Tibial nerve (tissue), 4 donors: ENCODE data around the gene GTF2E1. TPM values are rescaled to one million over a fixed set of nuclear protein-coding genes. Genes with fewer than 3 reads are reported as not detected.

Experiments used
- DNase-seq, 2 donors: peaks; one replicate each; pipeline ENCODE4 v3.0.0-alpha.2; 2019; ENCODE audit warnings: low spot score in 2 of 2
- H3K27ac ChIP-seq, 4 donors: fragments of 200-600 bp; sonication (generic) in 3 of 4; one replicate each; pipeline ENCODE4 v1.5.1; 2017 to 2019; ENCODE audit warnings: mild to moderate bottlenecking in 1 of 4
- H3K27me3 ChIP-seq, 2 donors: fragments of 200-600 bp; sonication (generic) in 1 of 2; one replicate each; pipeline versions ENCODE4 v1.5.1 to v1.6.0; 2017 to 2019
- H3K36me3 ChIP-seq, 3 donors: fragments of 200-600 bp; sonication (generic); one replicate each; pipeline ENCODE4 v1.5.1; 2018 to 2019
- H3K4me1 ChIP-seq, 4 donors: fragments of 200-600 bp; sonication (generic) in 3 of 4; one replicate each; pipeline ENCODE4 v1.5.1; 2017 to 2019
- H3K4me3 ChIP-seq, 4 donors: fragments of 200-600 bp; sonication (generic) in 3 of 4; one replicate each; pipeline ENCODE4 v1.5.1; 2017 to 2019; ENCODE audit warnings: mild to moderate bottlenecking in 1 of 4, moderate library complexity in 1 of 4
- H3K9me3 ChIP-seq, 4 donors: fragments of 200-600 bp; sonication (generic) in 3 of 4; one replicate each; pipeline ENCODE4 v1.5.1; 2017 to 2019
- CTCF ChIP-seq, 5 experiments: fragments of 200-600 bp in 3 of 5; fragments of 450-650 bp in 2 of 5; sonication (generic) in 3 of 5; IDR thresholded peaks; one replicate each; pipeline ENCODE4 v1.5.1; 2016 to 2019; ENCODE audit warnings: antibody characterized with exemption in 5 of 5, mild to moderate bottlenecking in 3 of 5, moderate library complexity in 2 of 5
- EP300 ChIP-seq, 2 donors: sonication (generic); formaldehyde crosslinking; IDR thresholded peaks; one replicate each; pipeline ENCODE4 v1.6.1; 2017; ENCODE audit warnings: antibody characterized with exemption in 2 of 2, mild to moderate bottlenecking in 1 of 2
- POLR2A ChIP-seq, 2 donors: fragments of 450-650 bp; IDR thresholded peaks; one replicate each; pipeline ENCODE4 v1.6.1; 2017; ENCODE audit warnings: antibody characterized with exemption in 2 of 2, mild to moderate bottlenecking in 2 of 2, moderate library complexity in 2 of 2
- WGBS, 2 donors: methylation state at CpG; one replicate each; pipeline ENCODE4 v1.1.5; 2018; 5-methylcytosine and 5-hydroxymethylcytosine counted together
- small RNA-seq: library from RNA; depleted of rRNA; stranded (forward); fragments of <200 nt; gene quantifications from one replicate; pipeline ENCODE3, GENCODE V24; 2016
- total RNA-seq, 4 donors: library from RNA; depleted of rRNA; stranded (reverse); fragments of >200 nt; gene quantifications; one replicate each; pipeline ENCODE4 v1.1.0, GENCODE V29; 2016

GTF2E1 gene
- total RNA-seq, 4 donors from 2014 or later = 7.6 to 12.2 (median 10.4) TPM

GRCh38 chr3:120823156-120823555, 80.6 kb downstream of the GTF2E1 start:
- no peaks in the 10 kb centered on the region for H3K27me3 ChIP-seq
- no peak for DNase-seq
- H3K36me3 ChIP-seq = no peaks in the 10 kb centered on the region
- 88 to 89% methylated on average over 3 of the region's 3 CpGs for WGBS, 2 donors
- no peak overlapping the region for H3K27ac ChIP-seq
- no peaks in the 10 kb centered on the region for H3K9me3 ChIP-seq
- TF ChIP-seq EP300 (IDR thresholded peaks at IDR 0.05) = no peak
- no peak for TF ChIP-seq POLR2A (IDR thresholded peaks at IDR 0.05)
- TF ChIP-seq CTCF (IDR thresholded peaks at IDR 0.05) = no peak
- no peaks in the 10 kb centered on the region for H3K4me1 ChIP-seq
- H3K4me3 ChIP-seq = no peak overlapping the region

- Histone ChIP-seq H3K27ac (no peak overlapping the region), H3K4me3 (no peak overlapping the region), H3K9me3 (no peaks in the 10 kb centered on the region), H3K4me1 (no peaks in the 10 kb centered on the region), H3K27me3 (no peaks in the 10 kb centered on the region), H3K36me3 (no peaks in the 10 kb centered on the region)
- DNase-seq = no peak
- WGBS, 2 donors = 56 to 88% methylated on average over 1 of the region's 1 CpG
- TF ChIP-seq CTCF (IDR thresholded peaks at IDR 0.05) (no peak), POLR2A (IDR thresholded peaks at IDR 0.05) (no peak), EP300 (IDR thresholded peaks at IDR 0.05) (no peak)
Observed at GRCh38 chr3:120824613-120825012, 82.1 kb downstream of the GTF2E1 start.

- Histone ChIP-seq H3K27me3 (no peaks in the 10 kb centered on the region), H3K4me3 (no peak overlapping the region), H3K4me1 (no peaks in the 10 kb centered on the region), H3K9me3 (no peaks in the 10 kb centered on the region), H3K27ac (no peak overlapping the region), H3K36me3 (no peaks in the 10 kb centered on the region)
- DNase-seq = no peak
- TF ChIP-seq EP300 (IDR thresholded peaks at IDR 0.05) (no peak), CTCF (IDR thresholded peaks at IDR 0.05) (no peak), POLR2A (IDR thresholded peaks at IDR 0.05) (no peak)
- 71 to 76% methylated on average over 1 of the region's 1 CpG for WGBS, 2 donors
Observed at GRCh38 chr3:120828796-120829195, 86.3 kb downstream of the GTF2E1 start.

GRCh38 chr3:120831066-120831465, 88.5 kb downstream of the GTF2E1 start:
- no peaks in the 10 kb centered on the region for H3K4me1 ChIP-seq
- no peaks in the 10 kb centered on the region for H3K9me3 ChIP-seq
- H3K36me3 ChIP-seq = no peaks in the 10 kb centered on the region
- H3K27me3 ChIP-seq = no peaks in the 10 kb centered on the region
- no peak overlapping the region for H3K27ac ChIP-seq
- H3K4me3 ChIP-seq = no peak overlapping the region
- no peak for TF ChIP-seq CTCF (IDR thresholded peaks at IDR 0.05)
- no peak for TF ChIP-seq POLR2A (IDR thresholded peaks at IDR 0.05)
- TF ChIP-seq EP300 (IDR thresholded peaks at IDR 0.05) = no peak
- WGBS, 2 donors = 79 to 87% methylated on average over 4 of the region's 4 CpGs
- DNase-seq = no peak

Small RNA genes within 50 kb of the gene (small RNA-seq; reads per million reads assigned to genes)
- gene MTCO1P29 = not detected
- gene MTCO2P29 = not detected

Other genes with a start within 250 kb of the GTF2E1 start
- gene NDUFB4, start 146.4 kb upstream of the GTF2E1 start, total RNA-seq = 10 to 100 TPM; 44.1 to 58.8 (median 49.7) TPM
- gene HGD, start 60.5 kb upstream of the GTF2E1 start, total RNA-seq = not detected
- gene RABL3, start 228 bp upstream of the GTF2E1 start, total RNA-seq = 10 to 100 TPM; 10.8 to 17.6 (median 15.0) TPM
- under 1 TPM in 2 of 4 donors, not detected in 2; 0.30 to 0.44 TPM for gene STXBP5L, start 165.5 kb downstream of the GTF2E1 start, total RNA-seq